H1 (cell line): ENCODE measurements around the gene YPEL4. TPM values are rescaled to one million over a fixed set of nuclear protein-coding genes. Genes with fewer than 3 reads are reported as not detected.

Experiments used
- CTCF ChIA-PET: fragments of 300-600 bp; sonication (Branson Sonifier 250); formaldehyde crosslinking; loops from one replicate; lab custom pipeline; 2021; ENCODE audit not compliant: partially characterized antibody; lab: Charles Lee
- POLR2A ChIA-PET: fragments of 300-600 bp; sonication (Branson Sonifier 250); formaldehyde crosslinking; loops from one replicate; lab custom pipeline; 2021; ENCODE audit warnings: inconsistent platforms; ENCODE audit not compliant: partially characterized antibody; lab: Charles Lee
- DNase-seq, 2 experiments: peaks; one replicate each; pipeline versions ENCODE4 v3.0.0 to v3.0.0-alpha.2; 2010 to 2022; ENCODE audit warnings: low spot score in 2 of 2, low read depth in 1 of 2, mixed read lengths in 1 of 2
- FAIRE-seq: peaks from 2 replicates; lab custom pipeline; 2011; peaks lifted over from hg19 to GRCh38; lab: Jason Lieb, UNC
- H2AFZ ChIP-seq: 2 replicates; pipeline ENCODE4 v1.8.1; 2012; ENCODE audit warnings: low read length, inconsistent platforms
- H2AK5ac ChIP-seq: 2 replicates; pipeline ENCODE4 v1.6.1; 2013; ENCODE audit warnings: low read depth, low read length
- H2BK120ac ChIP-seq: replicated peaks from 2 replicates; pipeline ENCODE3; 2013; ENCODE audit warnings: low read depth, low read length, inconsistent platforms
- H2BK12ac ChIP-seq: 2 replicates; pipeline ENCODE4 v1.6.1; 2013; ENCODE audit warnings: low read depth, low read length
- H2BK15ac ChIP-seq: 2 replicates; pipeline ENCODE4 v1.6.1; 2013; ENCODE audit warnings: low read length
- H2BK20ac ChIP-seq: 2 replicates; pipeline ENCODE4 v1.6.1; 2013; ENCODE audit warnings: low read length
- H2BK5ac ChIP-seq: 2 replicates; pipeline ENCODE4 v1.6.1; 2013; ENCODE audit warnings: low read depth, low read length
- H3K14ac ChIP-seq: 2 replicates; pipeline ENCODE4 v1.6.1; 2013; ENCODE audit warnings: inconsistent platforms; ENCODE audit not compliant: insufficient read length
- H3K18ac ChIP-seq: 2 replicates; pipeline ENCODE4 v1.6.1; 2013; ENCODE audit warnings: low read length; ENCODE audit errors: extremely low read depth
- H3K23ac ChIP-seq: 2 replicates; pipeline ENCODE4 v1.6.1; 2013; ENCODE audit warnings: inconsistent platforms; ENCODE audit not compliant: insufficient read length
- H3K23me2 ChIP-seq: 2 replicates; pipeline ENCODE4 v1.6.1; 2013; ENCODE audit warnings: low read depth, low read length
- H3K27ac ChIP-seq: 2 replicates; pipeline ENCODE4 v1.6.1; 2011; ENCODE audit warnings: low read depth, low read length, inconsistent platforms
- H3K27me3 ChIP-seq, 4 experiments: replicated peaks in 1 of 4; 1 replicate in 1 of 4; 2 replicates in 3 of 4; pipeline versions ENCODE4 v1.6.1 to v1.8.1; 2011 to 2013; ENCODE audit warnings: low read length in 3 of 4, mild to moderate bottlenecking in 3 of 4, inconsistent platforms in 2 of 4, mixed read lengths in 2 of 4, moderate library complexity in 1 of 4; ENCODE audit not compliant: control insufficient read depth in 3 of 4, insufficient read depth in 3 of 4; ENCODE audit errors: extremely low read depth in 1 of 4
- H3K36me3 ChIP-seq, 4 experiments: 2 replicates each; pipeline versions ENCODE4 v1.6.1 to v1.8.1; 2011 to 2013; ENCODE audit warnings: mild to moderate bottlenecking in 4 of 4, low read length in 3 of 4, moderate library complexity in 2 of 4, control low read depth in 1 of 4, inconsistent platforms in 1 of 4; ENCODE audit not compliant: insufficient read depth in 4 of 4, control insufficient read depth in 2 of 4
- H3K4ac ChIP-seq: replicated peaks from 2 replicates; pipeline ENCODE3; 2013; ENCODE audit warnings: low read length, low read depth, mixed read lengths, inconsistent platforms; ENCODE audit not compliant: insufficient read length
- H3K4me1 ChIP-seq, 4 experiments: replicated peaks in 1 of 4; 1 replicate in 1 of 4; 2 replicates in 3 of 4; pipeline versions ENCODE4 v1.6.1 to v1.8.1; 2011 to 2013; ENCODE audit warnings: low read length in 3 of 4, inconsistent platforms in 2 of 4, mixed read lengths in 1 of 4; ENCODE audit not compliant: insufficient read depth in 4 of 4, control insufficient read depth in 3 of 4
- H3K4me2 ChIP-seq, 2 experiments: 2 replicates each; pipeline versions ENCODE4 v1.6.1 to v1.8.1; 2011 to 2013; ENCODE audit warnings: low read depth in 2 of 2, low read length in 2 of 2, control low read depth in 1 of 2, inconsistent platforms in 1 of 2, mild to moderate bottlenecking in 1 of 2; ENCODE audit not compliant: insufficient read depth in 1 of 2
- H3K4me3 ChIP-seq, 4 experiments: fragments of 200-600, 300-600 bp in 1 of 4; sonication (generic), shearing (Covaris generic), sonication (Bioruptor Twin) in 1 of 4; 2 replicates each; pipeline versions ENCODE4 v1.5.1 to v1.8.1; 2011 to 2016; ENCODE audit warnings: low read length in 4 of 4, low read depth in 3 of 4, control low read depth in 2 of 4, inconsistent platforms in 2 of 4, mild to moderate bottlenecking in 2 of 4, mixed read lengths in 1 of 4, moderate library complexity in 1 of 4; ENCODE audit not compliant: insufficient read depth in 2 of 4; ENCODE audit errors: extremely low read depth in 1 of 4
- H3K56ac ChIP-seq: replicated peaks from 2 replicates; pipeline ENCODE3; 2013; ENCODE audit warnings: low read depth, mild to moderate bottlenecking, mixed read lengths, low read length, inconsistent platforms; ENCODE audit not compliant: insufficient read length
- H3K79me1 ChIP-seq: 2 replicates; pipeline ENCODE4 v1.6.1; 2013; ENCODE audit warnings: low read depth, low read length, control low read depth
- H3K79me2 ChIP-seq, 2 experiments: 2 replicates each; pipeline versions ENCODE4 v1.6.1 to v1.8.1; 2012 to 2013; ENCODE audit warnings: low read length in 2 of 2, mild to moderate bottlenecking in 2 of 2, inconsistent platforms in 1 of 2; ENCODE audit not compliant: insufficient read depth in 2 of 2, control insufficient read depth in 1 of 2
- H3K9ac ChIP-seq, 4 experiments: replicated peaks in 1 of 4; 1 replicate in 1 of 4; 2 replicates in 3 of 4; pipeline versions ENCODE4 v1.6.1 to v1.8.1; 2011 to 2013; ENCODE audit warnings: low read depth in 3 of 4, low read length in 3 of 4, control low read depth in 2 of 4, mild to moderate bottlenecking in 2 of 4, moderate library complexity in 2 of 4, inconsistent platforms in 1 of 4; ENCODE audit errors: extremely low read depth in 1 of 4
- H3K9me3 ChIP-seq, 2 experiments: 2 replicates each; pipeline versions ENCODE4 v1.6.1 to v1.8.1; 2012 to 2013; ENCODE audit warnings: mild to moderate bottlenecking in 2 of 2, moderate library complexity in 2 of 2, control low read depth in 1 of 2, inconsistent platforms in 1 of 2, low read depth in 1 of 2, low read length in 1 of 2, mixed read lengths in 1 of 2; ENCODE audit not compliant: insufficient read depth in 2 of 2
- H4K20me1 ChIP-seq, 2 experiments: replicated peaks in 1 of 2; 2 replicates each; pipeline versions ENCODE3 to v1.8.1; 2011 to 2013; ENCODE audit warnings: inconsistent platforms in 2 of 2, low read length in 2 of 2, mild to moderate bottlenecking in 1 of 2; ENCODE audit not compliant: insufficient read depth in 2 of 2, control insufficient read depth in 1 of 2
- H4K5ac ChIP-seq: 2 replicates; pipeline ENCODE4 v1.6.1; 2013; ENCODE audit warnings: low read length, low read depth, mixed read lengths, inconsistent platforms; ENCODE audit not compliant: insufficient read length
- H4K8ac ChIP-seq: 2 replicates; pipeline ENCODE4 v1.8.0; 2013; ENCODE audit warnings: mild to moderate bottlenecking, moderate library complexity, low read length, inconsistent platforms; ENCODE audit not compliant: insufficient read depth; ENCODE audit errors: extremely low read depth
- H4K91ac ChIP-seq: replicated peaks from 2 replicates; pipeline ENCODE3; 2013; ENCODE audit warnings: low read length, mixed read lengths, inconsistent platforms; ENCODE audit not compliant: insufficient read length
- EP300 ChIP-seq, 2 experiments: IDR thresholded peaks; 1 replicate in 1 of 2; 2 replicates in 1 of 2; pipeline ENCODE4 v1.6.1; 2011 to 2012; ENCODE audit warnings: low read depth in 2 of 2, low read length in 2 of 2, mild to moderate bottlenecking in 2 of 2, borderline replicate concordance in 1 of 2, inconsistent platforms in 1 of 2, moderate library complexity in 1 of 2
- GTF2F1 ChIP-seq: IDR thresholded peaks from 2 replicates; pipeline ENCODE4 v1.6.1; 2012; ENCODE audit warnings: low read depth, low read length, improper control_type of control experiment, borderline replicate concordance
- POLR2A ChIP-seq, 2 experiments: IDR thresholded peaks; 1 replicate in 1 of 2; 2 replicates in 1 of 2; pipeline ENCODE4 v1.6.1; 2011; ENCODE audit warnings: low read depth in 2 of 2, low read length in 2 of 2, mild to moderate bottlenecking in 2 of 2; ENCODE audit errors: control extremely low read depth in 1 of 2
- SAP30 ChIP-seq: fragments of 300-600 bp; sonication (generic); IDR thresholded peaks from 2 replicates; pipeline ENCODE4 v1.7.1; 2012; ENCODE audit warnings: low read length, moderate library complexity, mild to moderate bottlenecking, inconsistent platforms; ENCODE audit not compliant: insufficient read depth, insufficient replicate concordance
- SIN3A ChIP-seq, 2 experiments: IDR thresholded peaks in 1 of 2; conservative IDR thresholded peaks in 1 of 2; 2 replicates each; pipeline ENCODE4 v1.6.1; 2011 to 2012; ENCODE audit warnings: low read length in 2 of 2, improper control_type of control experiment in 1 of 2, low read depth in 1 of 2, mild to moderate bottlenecking in 1 of 2
- SIX5 ChIP-seq: IDR thresholded peaks from 2 replicates; pipeline ENCODE4 v1.6.1; 2011; ENCODE audit warnings: mild to moderate bottlenecking, low read depth, low read length
- WGBS, 2 experiments: shearing (Covaris generic) in 1 of 2; methylation state at CpG; one replicate each; pipeline versions ENCODE4 v1.1.6 to v1.1.7; 2013 to 2015; ENCODE audit warnings: low lambda C conversion rate in 2 of 2, mixed read lengths in 2 of 2, inconsistent platforms in 1 of 2, low coverage in 1 of 2, missing lambda C conversion rate in 1 of 2; ENCODE audit not compliant: insufficient replicate concordance in 2 of 2, insufficient coverage in 1 of 2, insufficient read length in 1 of 2; ENCODE audit errors: extremely low coverage in 1 of 2, missing lambda C conversion rate in 1 of 2; 5-methylcytosine and 5-hydroxymethylcytosine counted together
- polyA plus RNA-seq, 7 experiments: library from polyadenylated mRNA; depleted of rRNA in 3 of 7; stranded (reverse) in 5 of 7; unstranded in 2 of 7; fragments of >200 nt in 5 of 7; fragments of 200-250 nt in 2 of 7; gene quantifications; 1 replicate in 5 of 7; 2 replicates in 1 of 7; 4 replicates in 1 of 7; pipeline versions ENCODE4 v1.2.1 to v1.2.3, GENCODE V29; 2011 to 2013; ENCODE audit warnings: missing spikeins in 2 of 7, mixed read lengths in 2 of 7
- total RNA-seq: library from RNA; stranded (reverse); fragmentation: NEBNext Ultra II Directional; extraction: Animal tissue kit (Norgen Biotek cat#: 25700); gene quantifications from 2 replicates; pipeline ENCODE4 v1.2.1, GENCODE V29; 2021
- TF ChIP-seq, protein P1 (sequence below): IDR thresholded peaks from 2 replicates; pipeline ENCODE4 v1.6.1; 2012; ENCODE audit warnings: inconsistent platforms

The YPEL4 gene
- total and polyA plus RNA-seq, 2 of the 8 experiments (the other 6 are each of a cell fraction or from before 2014, with no cell fraction given): 0.13 to 0.38 TPM

GRCh38 chr11:57624864-57625263, 24.8 kb downstream of the YPEL4 start:
- H4K20me1 ChIP-seq: no peaks in the 10 kb centered on the region
- H3K27me3 ChIP-seq: no peaks in the 10 kb centered on the region
- H3K23me2 ChIP-seq: no peaks in the 10 kb centered on the region; the same call in 1 of the 2 replicates
- H3K79me2 ChIP-seq: no peaks in the 10 kb centered on the region
- H2BK20ac ChIP-seq: no peak overlapping the region
- no peak overlapping the region for H3K4ac ChIP-seq
- FAIRE-seq (no peak), DNase-seq (no peak)
- no peak overlapping the region for H2BK120ac ChIP-seq
- peaks cover 1 to 5% of the 10 kb centered on the region in 2 experiments; a peak in 3 of 4 replicates for H3K9me3 ChIP-seq
- TF ChIP-seq SIX5 (no peak), POLR2A (IDR thresholded peaks at IDR 0.05; ENCODE audit: control extremely low read depth in 1 of 2, low read depth in 2 of 2, low read length in 2 of 2) (no peak), EP300 (IDR thresholded peaks at IDR 0.05; ENCODE audit: borderline replicate concordance in 1 of 2, low read depth in 2 of 2, low read length in 2 of 2) (no peak), SAP30 (no peak), GTF2F1 (no peak), SIN3A (conservative IDR thresholded peaks at IDR 0.05 in 1 of 2, IDR thresholded peaks at IDR 0.05 in 1 of 2; ENCODE audit: low read depth in 1 of 2, low read length in 2 of 2) (no peak)
- TF ChIP-seq, protein P1, sequence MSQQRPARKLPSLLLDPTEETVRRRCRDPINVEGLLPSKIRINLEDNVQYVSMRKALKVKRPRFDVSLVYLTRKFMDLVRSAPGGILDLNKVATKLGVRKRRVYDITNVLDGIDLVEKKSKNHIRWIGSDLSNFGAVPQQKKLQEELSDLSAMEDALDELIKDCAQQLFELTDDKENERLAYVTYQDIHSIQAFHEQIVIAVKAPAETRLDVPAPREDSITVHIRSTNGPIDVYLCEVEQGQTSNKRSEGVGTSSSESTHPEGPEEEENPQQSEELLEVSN: no peak
- H3K79me1 ChIP-seq: no peaks in the 10 kb centered on the region
- no peak overlapping the region for H3K27ac ChIP-seq
- H2AFZ ChIP-seq: no peak overlapping the region
- peaks cover 0 to 2% (median 1%) of the 10 kb centered on the region in 4 experiments; a peak in 1 of 8 replicates for H3K36me3 ChIP-seq
- H4K8ac ChIP-seq: no peak overlapping the region
- H2BK15ac ChIP-seq: no peak overlapping the region
- 81% methylated on average over 2 of the region's 2 CpGs; no CpG with 5 or more reads in 1 of the 2 experiments for WGBS, 2 experiments
- no peak overlapping the region for H3K14ac ChIP-seq
- no peak overlapping the region for H3K4me2 ChIP-seq
- POLR2A ChIA-PET: interaction anchor here (51.1 kb wide), 1 partner anchor 19 kb away, joined by 1546 read pairs; the partner anchor contains the start of genes CLP1 and YPEL4
- no peak overlapping the region for H3K23ac ChIP-seq
- no peak overlapping the region for H4K91ac ChIP-seq
- H2BK5ac ChIP-seq: no peak overlapping the region
- CTCF ChIA-PET: interaction anchor here (0.7 to 12.6 kb wide), 5 partner anchors 10 to 56 kb away, joined by 3 to 129 read pairs (median 4); no protein-coding TSS in a partner anchor
- no peak overlapping the region for H2AK5ac ChIP-seq
- H4K5ac ChIP-seq: no peak overlapping the region
- no peak overlapping the region for H3K56ac ChIP-seq
- H3K4me3 ChIP-seq: no peak overlapping the region
- no peak overlapping the region for H2BK12ac ChIP-seq
- no peak overlapping the region for H3K9ac ChIP-seq
- H3K18ac ChIP-seq: no peak overlapping the region
- no peaks in the 10 kb centered on the region for H3K4me1 ChIP-seq
